Measurements from ENCODE around the gene TEX12. TPM values are rescaled to one million over a fixed set of nuclear protein-coding genes. Genes with fewer than 3 reads are reported as not detected.

Gene TEX12
- total and polyA plus RNA-seq, 9 of the 15 experiments (the other 6 are each of a cell fraction or from before 2014, with no cell fraction given): 0.10 to 2.3 (median 0.67) TPM; not detected in 1

DNA sequence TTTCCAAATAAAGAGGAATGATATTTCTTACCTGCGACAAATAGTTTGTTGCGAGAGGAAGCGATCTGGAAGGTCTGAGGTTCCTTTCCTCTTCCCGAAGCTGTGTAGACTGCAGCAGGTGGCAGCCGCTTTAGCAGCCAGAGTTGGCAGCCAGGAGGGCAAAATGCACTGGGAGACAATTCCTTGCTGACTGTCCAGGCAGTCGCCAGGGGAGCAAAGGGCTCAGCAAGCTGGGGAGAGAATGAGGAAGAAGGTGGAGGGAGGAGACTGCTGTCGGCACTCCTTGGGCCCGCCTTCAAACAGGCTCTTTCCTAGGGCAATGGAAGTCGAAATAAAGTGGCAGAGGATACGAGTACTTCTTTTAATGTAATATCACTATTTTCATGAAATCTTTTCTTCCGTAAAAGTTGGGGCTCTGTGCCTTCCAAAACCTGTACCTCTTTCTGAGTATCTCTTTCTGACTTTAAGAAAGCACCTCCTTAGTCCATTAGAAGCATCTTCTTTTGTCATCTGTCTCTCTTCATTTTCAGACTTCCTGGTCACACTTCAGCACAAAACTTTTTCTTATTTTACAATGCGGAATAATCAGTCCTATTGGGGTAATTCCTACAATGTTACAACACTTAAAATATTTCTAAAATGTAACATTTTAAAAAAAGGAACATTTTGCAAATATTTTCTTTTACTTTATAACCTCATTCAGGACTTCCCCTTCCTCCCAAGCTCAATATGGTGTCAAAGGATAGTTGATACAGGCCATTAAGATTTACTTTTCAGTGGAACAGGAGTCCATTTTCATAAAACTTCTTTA is 3.1 kb upstream of the TEX12 start, which contains the start of gene IL18:
TSS of gene IL18 (minus strand) at position 220 of the 811 bp plus-strand sequence. CDS start 9,041 bp downstream, outside the sequence.
- POLR2A ChIA-PET: interaction anchor here (0.6 to 1.4 kb wide), 4 partner anchors 9 to 112 kb away, joined by 3 to 4 read pairs (median 4); partner anchors contain the start of gene BCO2
- Histone ChIP-seq H3K4me1 (replicated peaks in 1 of 2; ENCODE audit: control insufficient read depth in 2 of 2, insufficient read depth in 2 of 2, low read length in 2 of 2) (peaks cover 7 to 8% of the 10 kb centered on the region in 2 experiments; a peak in 2 of 5 replicates), H3K27me3 (ENCODE audit: control insufficient read depth in 2 of 2, insufficient read depth in 2 of 2, low read length in 2 of 2) (no peaks in the 10 kb centered on the region), H3K27ac (ENCODE audit: extremely low read depth, low read depth, low read length) (peak within 1 kb of the TSS; percentile 7; the same call in 1 of the 3 replicates), H3K9me1 (ENCODE audit: control insufficient read depth, insufficient read depth, low read length) (no peaks in the 10 kb centered on the region), H3K36me3 (ENCODE audit: control insufficient read depth, insufficient read depth, low read length) (no peaks in the 10 kb centered on the region), H3K9ac (ENCODE audit: insufficient read depth in 1 of 2, low read depth in 2 of 2, low read length in 2 of 2) (peak within 1 kb of the TSS; percentile 38 to 72), H3K4me2 (ENCODE audit: insufficient read depth, low read length) (peak within 1 kb of the TSS; percentile 72), H3K79me2 (ENCODE audit: control insufficient read depth, insufficient read depth, low read length) (no peaks in the 10 kb centered on the region), H3K9me3 (replicated peaks; ENCODE audit: control insufficient read depth, insufficient read depth, low read depth, low read length) (no peaks in the 10 kb centered on the region), H3K4me3 (peak within 1 kb of the TSS; percentile 17), H4K20me1 (replicated peaks; ENCODE audit: control insufficient read depth, insufficient read depth, low read length) (no peaks in the 10 kb centered on the region), H2AFZ (ENCODE audit: low read depth, low read length) (peak within 1 kb of the TSS; percentile 85)
- BruUV-seq (replicated peaks): no TSS peak
- ATAC-seq (peak; percentile 89), DNase-seq (ENCODE audit: extremely low read depth in 1 of 4, low spot score in 3 of 4) (peak; percentile 22 to 55 (median 41)), FAIRE-seq (peak; percentile 15)
- in situ Hi-C loops (cut with MboI) (no loop called here), intact Hi-C loops (cut with micrococcal nuclease) (no loop called here)
- CTCF ChIA-PET (ENCODE audit: low intra/inter-chr PET ratio): interaction anchor here (0.7 kb wide), 1 partner anchor 64 kb away, joined by 3 read pairs; no protein-coding TSS in a partner anchor
- WGBS (ENCODE audit: insufficient coverage, low coverage, missing lambda C conversion rate): 23% methylated on average over 12 of the region's 12 CpGs
- TF ChIP-seq, protein P1, sequence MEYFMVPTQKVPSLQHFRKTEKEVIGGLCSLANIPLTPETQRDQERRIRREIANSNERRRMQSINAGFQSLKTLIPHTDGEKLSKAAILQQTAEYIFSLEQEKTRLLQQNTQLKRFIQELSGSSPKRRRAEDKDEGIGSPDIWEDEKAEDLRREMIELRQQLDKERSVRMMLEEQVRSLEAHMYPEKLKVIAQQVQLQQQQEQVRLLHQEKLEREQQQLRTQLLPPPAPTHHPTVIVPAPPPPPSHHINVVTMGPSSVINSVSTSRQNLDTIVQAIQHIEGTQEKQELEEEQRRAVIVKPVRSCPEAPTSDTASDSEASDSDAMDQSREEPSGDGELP (CRISPR knock-in tag; IDR thresholded peaks at IDR 0.05; ENCODE audit: borderline replicate concordance): no peak
- TF ChIP-seq CHD1 (IDR thresholded peaks at IDR 0.05; ENCODE audit: low read length) (no peak), CTBP1 (IDR thresholded peaks at IDR 0.05; ENCODE audit: borderline replicate concordance) (peak; percentile 27; the same call in 1 of the 2 replicates), POLR2A (conservative IDR thresholded peaks at IDR 0.05) (peak; percentile 42; the same call in 1 of the 2 replicates), TRIM28 (IDR thresholded peaks at IDR 0.05) (peak; percentile 64; the same call in 1 of the 2 replicates), SRF (CRISPR knock-in tag; IDR thresholded peaks at IDR 0.05) (peak in 1 of 2 experiments; percentile 57; a peak in 2 of 4 replicates), MTA3 (IDR thresholded peaks at IDR 0.05; ENCODE audit: borderline replicate concordance) (0 out of 2 replicates have a peak, but pooled peaks have one; percentile 20), POLR2G (IDR thresholded peaks at IDR 0.05; ENCODE audit: low read depth, low read length) (0 out of 2 replicates have a peak, but pooled peaks have one; percentile 40), YY1 (IDR thresholded peaks at IDR 0.05; ENCODE audit: borderline replicate concordance in 1 of 3, control insufficient read depth in 1 of 3, extremely low read depth in 1 of 3, insufficient read depth in 3 of 3, insufficient read length in 1 of 3, insufficient replicate concordance in 2 of 3, low read depth in 1 of 3, low read length in 2 of 3) (peak in 1 of 3 experiments; percentile 31), MLX (CRISPR knock-in tag; conservative IDR thresholded peaks at IDR 0.05) (no peak), MAZ (CRISPR knock-in tag; conservative IDR thresholded peaks at IDR 0.05 in 1 of 2, IDR thresholded peaks at IDR 0.05 in 1 of 2) (0 out of 4 replicates have a peak, but pooled peaks of 1 of the 2 experiments have one; percentile 17), RBFOX2 (IDR thresholded peaks at IDR 0.05; ENCODE audit: low read depth, low read length) (peak; percentile 63), TOE1 (IDR thresholded peaks at IDR 0.05; ENCODE audit: borderline replicate concordance) (peak; percentile 14; the same call in 1 of the 2 replicates), TOE1 (CRISPR knock-in tag; IDR thresholded peaks at IDR 0.05; ENCODE audit: borderline replicate concordance, low read depth) (no peak), CBX3 (IDR thresholded peaks at IDR 0.05; ENCODE audit: borderline replicate concordance in 1 of 2, low read length in 2 of 2) (0 out of 3 replicates have a peak, but pooled peaks of 1 of the 2 experiments have one; percentile 34), SPI1 (IDR thresholded peaks at IDR 0.05; ENCODE audit: borderline replicate concordance, low read depth, low read length) (0 out of 2 replicates have a peak, but pooled peaks have one; percentile 6), ELF1 (tag; IDR thresholded peaks at IDR 0.05) (peak; percentile 57; the same call in 1 of the 2 replicates)

Data from K562 (cell line).